NCI-H1048 (cell line): ENCODE results near the gene GAB3.

Experiments used
- DNase-seq: peaks from one replicate; lab custom pipeline; 2025; lab: John Stamatoyannopoulos, UW

The GAB3 gene, protein sequence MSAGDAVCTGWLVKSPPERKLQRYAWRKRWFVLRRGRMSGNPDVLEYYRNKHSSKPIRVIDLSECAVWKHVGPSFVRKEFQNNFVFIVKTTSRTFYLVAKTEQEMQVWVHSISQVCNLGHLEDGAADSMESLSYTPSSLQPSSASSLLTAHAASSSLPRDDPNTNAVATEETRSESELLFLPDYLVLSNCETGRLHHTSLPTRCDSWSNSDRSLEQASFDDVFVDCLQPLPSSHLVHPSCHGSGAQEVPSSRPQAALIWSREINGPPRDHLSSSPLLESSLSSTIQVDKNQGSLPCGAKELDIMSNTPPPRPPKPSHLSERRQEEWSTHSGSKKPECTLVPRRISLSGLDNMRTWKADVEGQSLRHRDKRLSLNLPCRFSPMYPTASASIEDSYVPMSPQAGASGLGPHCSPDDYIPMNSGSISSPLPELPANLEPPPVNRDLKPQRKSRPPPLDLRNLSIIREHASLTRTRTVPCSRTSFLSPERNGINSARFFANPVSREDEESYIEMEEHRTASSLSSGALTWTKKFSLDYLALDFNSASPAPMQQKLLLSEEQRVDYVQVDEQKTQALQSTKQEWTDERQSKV

GRCh38 chrX:154750301-154751202 lies at the start of gene GAB3:
Gene GAB3, minus strand, starts transcription at chrX:154751077. Its CDS starts 52 bp downstream, at chrX:154751025.
- DNase-seq, result no peak

DNA sequence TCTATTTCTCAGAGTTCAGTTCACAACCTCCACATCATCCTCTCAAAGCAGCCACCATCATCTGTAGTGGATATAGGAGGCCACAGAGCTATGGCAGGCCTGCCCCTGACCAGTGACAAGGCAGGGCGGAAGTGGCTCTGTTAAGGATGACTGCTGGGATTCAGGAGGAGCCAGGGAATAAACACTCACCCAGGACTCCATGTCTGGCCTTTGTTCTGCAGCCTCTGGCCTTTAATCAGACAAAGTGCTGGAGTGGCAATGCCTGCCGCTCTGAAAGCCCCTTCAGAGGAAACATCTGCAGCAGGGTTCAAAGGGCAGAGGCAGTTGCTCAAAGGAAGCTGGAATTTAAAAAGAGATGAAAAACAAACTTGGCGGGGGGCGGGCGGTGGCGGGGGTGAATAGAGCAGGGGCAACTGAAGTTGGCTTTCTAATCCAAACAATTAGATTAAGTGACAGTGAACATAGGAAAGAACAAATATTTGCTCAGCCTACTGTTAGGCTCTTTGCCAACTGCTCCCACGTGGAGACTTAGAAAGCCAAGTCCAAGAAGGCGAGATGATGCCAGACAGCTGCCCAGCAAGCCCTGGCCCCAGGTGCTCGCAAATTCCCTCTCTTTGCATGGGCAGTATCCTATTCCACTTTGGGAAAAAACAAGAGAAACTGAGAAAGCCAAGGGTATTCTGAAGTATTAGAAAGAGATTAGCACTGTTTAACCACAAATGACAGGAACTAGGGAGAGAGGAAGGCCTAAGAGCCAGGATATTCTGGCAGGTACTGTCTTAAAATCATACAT lies 48.9 kb upstream of the GAB3 start:
- no peak for DNase-seq

GRCh38 chrX:154797006-154797405 lies 46.1 kb upstream of the GAB3 start:
- DNase-seq, result no peak

- DNase-seq, result no peak
Observed at GRCh38 chrX:154795016-154795415, 44.1 kb upstream of the GAB3 start.

GRCh38 chrX:154793084-154793795 lies 42.4 kb upstream of the GAB3 start:
- DNase-seq, result no peak

GRCh38 chrX:154791939-154792338 lies 41.1 kb upstream of the GAB3 start:
- no peak for DNase-seq

DNA sequence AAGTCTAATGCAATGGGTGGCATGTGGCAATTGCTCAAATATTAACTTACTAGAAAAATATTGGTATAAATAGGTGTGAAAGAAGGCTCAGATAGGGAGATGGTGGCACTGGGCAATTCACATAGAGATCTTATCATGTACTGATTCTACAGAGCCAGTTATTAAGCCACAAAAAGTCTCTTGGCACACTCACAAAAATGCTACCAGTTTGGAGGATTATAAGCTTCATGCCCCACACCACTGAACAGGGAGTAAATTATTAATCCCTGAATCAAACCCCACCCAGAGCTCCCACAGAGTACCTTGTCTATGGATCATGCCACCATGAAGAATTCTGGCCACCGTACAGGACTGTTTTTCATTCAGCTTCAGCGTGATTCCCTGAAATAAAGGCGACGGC lies 40.6 kb upstream of the GAB3 start:
- DNase-seq, result no peak

GRCh38 chrX:154785716-154786115 lies 34.8 kb upstream of the GAB3 start:
- no peak for DNase-seq

GRCh38 chrX:154784149-154784995 lies 33.5 kb upstream of the GAB3 start:
- DNase-seq, result no peak

GRCh38 chrX:154780968-154781367 lies 30.1 kb upstream of the GAB3 start:
- DNase-seq, result no peak

DNA sequence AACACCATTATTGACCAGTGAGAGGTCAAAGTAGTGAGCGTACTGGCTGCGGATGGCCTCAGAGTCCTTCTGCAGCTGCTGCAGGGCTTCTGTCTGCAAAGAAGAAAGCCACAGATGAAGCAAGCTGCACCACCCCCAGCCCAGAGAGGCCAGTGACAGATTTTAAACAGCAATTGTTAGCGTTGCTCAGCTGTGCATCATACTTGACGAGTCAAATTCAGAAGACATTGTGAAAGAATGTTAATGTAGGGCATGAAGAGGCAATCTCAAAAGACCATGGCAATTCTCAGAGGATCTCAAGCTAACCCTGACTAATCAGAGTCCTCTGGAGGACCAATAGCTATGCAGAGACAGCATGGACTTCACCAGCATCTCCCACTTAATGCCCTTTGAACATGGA lies 28.4 kb upstream of the GAB3 start:
- no peak for DNase-seq

DNA sequence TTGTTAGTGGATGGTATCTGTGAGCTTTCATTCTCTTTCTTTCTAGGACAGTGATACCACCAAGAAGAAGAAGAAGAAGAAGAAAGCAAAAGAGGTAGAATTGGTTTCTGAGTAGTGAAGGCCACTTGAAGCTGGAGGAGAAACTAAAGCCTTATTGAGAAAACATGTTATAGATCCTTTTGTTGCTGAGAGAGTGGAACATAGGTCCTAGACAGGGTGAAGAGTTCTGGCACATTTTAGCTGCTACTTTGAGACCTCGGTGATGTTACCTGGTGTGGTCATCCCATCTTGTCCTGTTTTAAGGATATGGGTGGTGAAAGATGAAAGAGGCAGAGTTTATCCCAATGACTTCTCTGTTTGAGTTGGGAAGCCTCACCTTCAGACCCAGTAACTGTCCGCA lies 25.9 kb upstream of the GAB3 start:
- no peak for DNase-seq

GRCh38 chrX:154775419-154776349 lies 24.8 kb upstream of the GAB3 start:
- no peak for DNase-seq

DNA sequence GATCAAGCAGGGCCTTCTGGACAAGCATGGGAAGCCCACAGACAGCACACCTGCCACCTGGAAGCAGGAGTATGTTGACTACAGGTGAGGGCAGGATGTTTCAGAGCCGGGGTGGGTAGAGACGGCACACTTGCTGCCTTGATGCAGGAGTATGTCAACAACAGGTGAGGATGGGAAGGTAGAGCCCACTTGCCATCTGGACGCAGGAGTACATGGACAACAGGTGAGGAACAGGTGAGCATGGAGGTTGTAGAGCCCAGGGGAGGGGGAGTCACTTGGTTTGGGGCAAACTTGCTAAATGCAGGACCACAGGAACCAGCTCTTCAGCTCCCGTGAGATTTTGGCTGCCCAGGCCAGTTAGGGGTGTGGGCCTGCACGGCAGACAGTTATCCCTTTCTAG lies 23.7 kb upstream of the GAB3 start:
- DNase-seq, result no peak

DNA sequence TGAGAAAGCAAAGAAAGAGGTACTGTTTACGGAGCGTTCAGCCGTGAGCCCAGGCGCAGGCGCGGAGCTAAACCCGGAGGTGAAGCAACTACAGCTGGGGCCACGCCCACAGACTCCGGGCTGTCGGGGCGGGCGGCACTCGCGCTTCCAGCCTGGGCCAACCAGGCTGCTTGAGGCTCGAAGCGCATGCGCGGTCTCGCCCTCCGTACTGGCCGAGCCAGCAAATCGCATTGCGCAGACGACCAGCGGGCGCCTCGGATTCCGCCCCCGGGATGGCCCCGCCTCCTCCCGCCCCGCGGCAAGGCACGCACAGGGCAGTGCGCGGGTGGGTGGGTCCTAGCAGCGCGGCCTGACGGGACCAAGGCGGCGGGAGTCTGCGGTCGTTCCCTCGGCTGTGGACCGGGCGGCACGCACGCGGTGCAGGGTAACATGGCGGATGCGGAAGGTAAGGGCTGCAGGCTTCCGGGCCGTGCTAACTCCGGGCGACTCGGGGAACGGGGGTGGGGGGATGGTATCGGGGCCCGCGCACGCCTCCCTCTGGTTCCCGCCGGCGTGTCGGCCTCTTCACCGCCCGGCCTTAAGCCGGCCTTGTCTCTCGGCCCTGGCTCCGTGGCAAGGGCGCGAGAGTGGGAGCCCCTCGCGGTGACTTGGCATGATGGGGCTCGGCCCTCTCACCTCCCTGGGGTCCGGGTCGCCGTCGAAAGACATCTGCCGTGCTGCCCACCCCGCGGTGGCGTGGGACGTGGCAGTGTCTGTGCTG lies 11.8 kb upstream of the GAB3 start, which contains the start of gene DKC1:
Gene DKC1 (plus strand): TSS at position 328 of the 760 bp plus-strand sequence. CDS start 102 bp downstream, at position 430.
- DNase-seq, result peak; percentile 92

- DNase-seq, result no peak
Observed at GRCh38 chrX:154761977-154762536, 11.2 kb upstream of the GAB3 start.

DNA sequence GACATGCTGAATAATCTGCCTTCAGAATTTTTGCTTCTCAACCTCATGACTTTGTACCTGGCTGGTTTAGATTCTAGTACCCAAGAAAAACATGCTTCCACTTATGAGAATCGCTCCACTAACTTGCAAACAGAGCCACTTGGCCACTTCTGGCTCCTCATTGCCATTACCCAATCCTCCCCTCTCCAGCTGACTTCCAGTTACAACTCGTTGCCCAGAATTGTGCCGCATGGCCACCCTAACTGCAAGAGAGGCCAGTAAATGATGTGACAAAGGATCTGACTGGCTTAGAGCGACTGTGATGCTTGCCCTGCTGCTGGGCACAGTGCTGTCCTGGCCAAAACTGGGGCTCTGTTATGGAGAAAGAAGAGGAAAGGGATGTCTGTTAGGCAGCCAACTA lies 7.8 kb upstream of the GAB3 start:
- DNase-seq, result no peak
